GM19043 (cell line): ENCODE measurements around the gene PRDX2.

Experiments
- ATAC-seq: cut with Tn5 transposase; IDR thresholded peaks from one replicate; pipeline ENCODE4 v1.9.1; 2021; ENCODE audit warnings: low read depth; ENCODE audit not compliant: unreplicated experiment

The PRDX2 gene

GRCh38 chr19:12783291-12783848 lies 18.2 kb downstream of the PRDX2 start:
- no peak for ATAC-seq

GRCh38 chr19:12782424-12783290 lies 18.9 kb downstream of the PRDX2 start:
- ATAC-seq: no peak

DNA sequence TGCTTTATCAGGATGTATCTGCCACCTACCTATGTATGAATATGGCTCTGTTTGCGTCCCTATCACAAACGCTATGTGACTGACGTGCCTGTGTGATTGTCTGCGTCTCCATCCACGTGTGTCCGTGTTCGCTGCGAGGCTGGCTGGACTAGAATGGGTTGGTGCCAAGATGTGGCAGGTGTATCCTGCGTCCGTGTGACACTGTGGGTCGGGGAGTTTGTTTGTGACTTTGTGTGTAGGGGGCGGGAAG lies 19.5 kb downstream of the PRDX2 start:
- ATAC-seq: no peak

- ATAC-seq: no peak
Measured at GRCh38 chr19:12779162-12779993, 22.2 kb downstream of the PRDX2 start.

- no peak for ATAC-seq
Measured at GRCh38 chr19:12778905-12779161, 22.8 kb downstream of the PRDX2 start.

DNA sequence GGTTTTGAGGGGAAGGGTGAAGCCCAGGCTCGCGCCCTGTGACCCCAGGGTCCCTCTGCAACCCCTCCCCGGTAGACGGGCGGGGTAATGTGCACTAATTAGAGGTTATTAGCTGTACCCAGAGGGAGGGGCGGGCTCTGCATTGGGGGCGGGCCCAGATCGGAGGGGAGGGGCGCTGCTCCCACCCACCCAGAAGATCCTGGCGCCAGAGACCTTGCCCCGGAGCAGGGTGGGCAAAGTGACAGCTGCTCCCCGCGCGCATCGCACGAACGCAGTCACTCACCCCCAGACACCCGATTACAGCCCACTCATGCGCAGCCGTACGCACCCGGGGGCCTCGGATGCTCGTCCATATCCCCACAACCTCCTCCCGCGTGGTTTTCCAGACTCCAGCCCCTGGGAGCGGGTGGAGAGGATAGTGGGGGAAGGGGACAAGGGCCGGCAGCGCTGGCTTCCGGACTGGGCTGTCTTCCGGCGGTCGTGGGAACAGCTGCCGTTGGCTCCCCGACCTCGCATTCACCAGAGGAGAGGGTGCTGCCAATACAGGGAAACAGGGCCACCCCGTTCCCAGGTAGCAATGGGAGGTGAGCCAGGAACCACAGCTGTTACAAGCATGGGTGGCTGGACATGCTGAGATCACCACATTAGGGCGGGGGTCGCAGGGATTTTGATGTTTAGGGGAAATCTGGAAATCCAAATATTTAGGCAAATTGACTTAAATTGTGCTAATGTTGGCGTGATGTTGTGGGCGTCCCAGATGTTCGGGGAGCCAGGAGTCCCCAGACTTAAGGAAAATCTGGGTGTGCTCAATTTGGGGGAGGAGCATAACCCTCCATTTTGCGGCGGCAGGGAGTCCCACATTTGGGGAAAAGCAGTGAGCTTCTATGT lies 23.3 kb downstream of the PRDX2 start:
- ATAC-seq: no peak

- ATAC-seq: no peak
Measured at GRCh38 chr19:12777217-12778016, 24.2 kb downstream of the PRDX2 start.

- ATAC-seq: no peak
Measured at GRCh38 chr19:12774588-12775555, 26.7 kb downstream of the PRDX2 start, which contains the start of gene HOOK2. Gene HOOK2, minus strand, starts transcription at chr19:12775552. Its CDS starts 103 bp downstream, at chr19:12775449.

DNA sequence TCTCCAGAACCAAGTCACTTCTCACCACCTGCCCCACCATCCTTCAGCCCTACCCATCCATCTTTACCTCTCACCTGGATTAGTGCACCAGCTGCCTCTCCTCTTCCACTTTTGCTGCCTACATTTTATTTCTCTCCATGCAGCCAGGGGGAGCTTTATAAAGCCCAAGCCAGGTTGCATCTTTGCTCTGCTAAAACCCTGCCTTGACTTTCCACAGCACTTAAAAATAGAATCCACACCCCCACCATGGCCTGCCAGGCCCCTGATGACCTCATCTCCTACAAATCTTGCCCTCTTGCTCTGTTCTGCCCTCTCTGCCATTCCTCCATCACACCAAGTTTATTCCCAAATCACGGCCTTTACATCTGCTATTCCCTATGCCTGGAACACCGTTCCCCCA lies 28.0 kb downstream of the PRDX2 start:
- no peak for ATAC-seq

DNA sequence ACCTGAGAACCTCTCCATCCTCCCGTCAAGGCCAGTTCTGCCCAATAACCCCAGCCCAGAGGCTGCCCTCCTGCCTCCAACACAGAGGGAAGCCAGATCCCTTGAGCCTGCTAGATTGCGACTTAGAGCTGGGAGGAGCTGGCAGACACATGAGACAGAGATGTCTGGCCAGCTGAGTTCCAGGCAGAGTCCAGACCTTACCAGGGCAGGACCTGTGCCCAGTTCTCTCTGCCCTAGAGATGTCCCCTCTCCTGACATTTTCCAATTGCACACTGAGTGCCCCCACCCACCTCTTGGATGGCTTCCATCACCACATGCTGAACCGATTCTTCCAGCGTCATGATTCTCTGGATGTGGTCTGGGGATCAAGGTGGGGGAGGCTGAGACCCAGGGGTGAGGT lies 29.3 kb downstream of the PRDX2 start:
- no peak for ATAC-seq

GRCh38 chr19:12770922-12771321 lies 30.7 kb downstream of the PRDX2 start:
- ATAC-seq: no peak

DNA sequence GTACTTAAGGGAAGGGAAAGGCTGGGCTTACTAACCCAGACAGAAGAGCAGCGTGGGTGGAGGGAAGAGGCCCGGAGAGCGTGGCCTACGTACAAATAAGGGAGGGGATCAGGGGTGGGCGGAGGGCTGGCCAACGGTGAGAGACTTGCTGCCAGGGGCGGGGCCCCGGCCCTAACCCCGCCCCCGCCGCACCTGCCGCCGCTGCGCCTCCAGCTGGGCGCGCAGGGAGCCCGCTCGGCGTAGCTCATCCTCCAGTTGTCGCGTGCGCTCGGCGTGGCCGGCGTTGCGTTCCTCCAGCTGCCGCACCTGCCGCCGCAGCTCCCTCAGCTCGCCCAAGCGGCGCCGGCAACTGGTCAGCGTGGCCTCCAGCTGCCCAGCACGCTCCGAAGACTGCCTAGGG lies 31.9 kb downstream of the PRDX2 start:
- ATAC-seq: no peak

DNA sequence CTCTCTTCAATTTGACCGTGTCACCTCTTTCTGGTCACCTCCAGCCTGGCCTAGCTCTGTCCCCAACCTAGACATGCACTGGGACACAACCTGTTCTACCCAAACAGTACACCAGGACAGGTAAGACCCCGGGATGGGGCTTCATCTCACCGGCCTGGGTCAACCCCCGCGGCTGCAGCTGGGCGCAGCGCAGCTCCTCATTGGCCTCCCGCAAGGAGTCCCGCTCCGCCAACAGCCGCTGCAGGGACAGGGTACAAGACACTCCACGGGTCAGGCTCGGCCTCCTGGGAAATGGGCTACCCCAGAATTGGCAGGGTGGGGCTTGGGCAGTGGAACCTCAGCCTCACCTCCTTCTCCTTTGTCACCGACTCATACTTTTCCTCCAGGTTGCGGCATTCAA lies 33.9 kb downstream of the PRDX2 start:
- ATAC-seq: no peak

DNA sequence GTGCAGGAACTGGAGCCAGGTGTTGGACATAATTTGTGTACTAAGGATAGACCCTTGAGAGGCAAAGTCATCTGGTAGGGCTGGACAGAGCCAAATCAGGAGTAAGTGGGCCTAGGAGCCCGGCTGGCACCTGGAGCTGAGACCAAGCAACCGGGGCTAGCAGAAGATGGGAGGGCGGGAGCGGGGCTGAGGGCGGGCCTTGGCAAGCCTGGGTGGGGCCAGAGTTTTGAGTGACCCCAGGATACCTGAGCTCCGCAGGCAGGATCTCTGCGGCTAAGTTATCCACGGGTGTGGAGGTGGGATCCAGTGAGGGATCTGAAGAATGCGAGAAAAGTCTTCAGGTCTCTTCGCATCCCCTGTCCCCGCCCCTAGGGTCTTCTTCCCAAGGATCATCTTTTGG lies 34.5 kb downstream of the PRDX2 start:
- no peak for ATAC-seq

GRCh38 chr19:12766051-12766521 lies 35.5 kb downstream of the PRDX2 start:
- no peak for ATAC-seq

DNA sequence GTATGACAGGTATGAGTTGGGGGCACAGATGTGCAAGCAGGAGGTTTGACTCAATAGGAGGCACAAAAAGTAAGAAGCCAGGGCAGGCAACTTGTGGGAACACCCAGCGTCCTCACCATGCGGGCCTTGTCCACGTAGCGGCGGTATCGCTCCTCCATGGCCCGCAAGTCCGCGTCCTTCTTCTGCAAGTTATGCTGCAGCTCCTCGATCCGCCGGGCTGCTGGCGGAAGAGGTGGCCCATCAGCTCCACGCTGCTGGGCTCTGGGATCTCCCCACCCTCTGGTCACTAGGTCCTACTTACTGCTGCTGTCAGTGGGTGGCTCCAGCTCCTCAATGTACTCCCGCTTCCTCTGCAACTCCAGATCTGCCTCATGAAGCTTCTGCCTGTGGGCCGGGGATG lies 36.9 kb downstream of the PRDX2 start:
- no peak for ATAC-seq

GRCh38 chr19:12763100-12763499 lies 38.5 kb downstream of the PRDX2 start:
- no peak for ATAC-seq

GRCh38 chr19:12759686-12760085 lies 41.9 kb downstream of the PRDX2 start:
- ATAC-seq: no peak
